Measurements from ENCODE around the gene ARNT2.

DNA sequence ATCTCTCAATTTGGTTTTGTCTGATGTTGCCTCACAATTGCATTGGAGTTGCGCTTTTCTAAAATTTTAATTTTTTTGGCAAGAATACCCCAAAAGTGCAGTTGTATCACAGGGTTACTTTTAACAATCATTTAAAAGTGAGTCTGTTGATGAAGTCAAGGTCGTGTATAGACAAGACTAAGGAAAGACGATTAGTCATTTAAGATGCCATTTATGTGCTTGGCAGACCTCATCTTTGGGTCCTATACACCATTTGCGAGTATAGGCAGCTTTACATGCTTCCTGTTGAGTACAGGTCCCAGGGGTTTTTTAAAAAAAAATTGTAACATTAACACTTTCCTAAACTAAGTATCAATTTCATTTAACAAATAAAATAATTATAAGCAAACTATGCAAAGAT is 12.5 kb downstream of the ARNT2 start:
- TF ChIP-seq POLR2A (IDR thresholded peaks at IDR 0.05) = no peak
- TF ChIP-seq, protein P1, sequence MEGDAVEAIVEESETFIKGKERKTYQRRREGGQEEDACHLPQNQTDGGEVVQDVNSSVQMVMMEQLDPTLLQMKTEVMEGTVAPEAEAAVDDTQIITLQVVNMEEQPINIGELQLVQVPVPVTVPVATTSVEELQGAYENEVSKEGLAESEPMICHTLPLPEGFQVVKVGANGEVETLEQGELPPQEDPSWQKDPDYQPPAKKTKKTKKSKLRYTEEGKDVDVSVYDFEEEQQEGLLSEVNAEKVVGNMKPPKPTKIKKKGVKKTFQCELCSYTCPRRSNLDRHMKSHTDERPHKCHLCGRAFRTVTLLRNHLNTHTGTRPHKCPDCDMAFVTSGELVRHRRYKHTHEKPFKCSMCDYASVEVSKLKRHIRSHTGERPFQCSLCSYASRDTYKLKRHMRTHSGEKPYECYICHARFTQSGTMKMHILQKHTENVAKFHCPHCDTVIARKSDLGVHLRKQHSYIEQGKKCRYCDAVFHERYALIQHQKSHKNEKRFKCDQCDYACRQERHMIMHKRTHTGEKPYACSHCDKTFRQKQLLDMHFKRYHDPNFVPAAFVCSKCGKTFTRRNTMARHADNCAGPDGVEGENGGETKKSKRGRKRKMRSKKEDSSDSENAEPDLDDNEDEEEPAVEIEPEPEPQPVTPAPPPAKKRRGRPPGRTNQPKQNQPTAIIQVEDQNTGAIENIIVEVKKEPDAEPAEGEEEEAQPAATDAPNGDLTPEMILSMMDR (IDR thresholded peaks at IDR 0.05) = no peak
